ENCODE results near the gene GATB. TPM values are rescaled to one million over a fixed set of nuclear protein-coding genes. Genes with fewer than 3 reads are reported as not detected.

GATB gene
- total RNA-seq, 1 donor from 2014 or later, result 17.7 TPM

DNA sequence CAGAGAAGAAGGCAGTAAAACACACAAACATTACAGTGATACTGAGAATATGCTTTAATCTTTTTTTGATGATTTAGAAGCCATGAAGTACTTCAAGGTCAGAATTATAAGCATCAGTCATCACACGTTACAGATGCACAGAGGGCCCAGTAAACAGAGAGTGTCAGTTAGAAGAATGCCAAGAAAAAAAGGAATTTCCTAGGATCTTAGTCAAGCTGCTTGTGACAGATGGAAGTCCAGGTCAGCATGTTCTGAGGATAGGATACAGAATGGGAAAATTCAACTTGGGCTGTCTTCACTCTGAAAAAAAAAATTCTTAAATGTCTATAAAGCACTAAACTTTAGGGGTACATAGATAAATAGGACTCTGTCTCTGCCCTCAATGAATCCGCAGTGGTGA, 38.9 kb downstream of the GATB start:
- TF ChIP-seq, protein P1, sequence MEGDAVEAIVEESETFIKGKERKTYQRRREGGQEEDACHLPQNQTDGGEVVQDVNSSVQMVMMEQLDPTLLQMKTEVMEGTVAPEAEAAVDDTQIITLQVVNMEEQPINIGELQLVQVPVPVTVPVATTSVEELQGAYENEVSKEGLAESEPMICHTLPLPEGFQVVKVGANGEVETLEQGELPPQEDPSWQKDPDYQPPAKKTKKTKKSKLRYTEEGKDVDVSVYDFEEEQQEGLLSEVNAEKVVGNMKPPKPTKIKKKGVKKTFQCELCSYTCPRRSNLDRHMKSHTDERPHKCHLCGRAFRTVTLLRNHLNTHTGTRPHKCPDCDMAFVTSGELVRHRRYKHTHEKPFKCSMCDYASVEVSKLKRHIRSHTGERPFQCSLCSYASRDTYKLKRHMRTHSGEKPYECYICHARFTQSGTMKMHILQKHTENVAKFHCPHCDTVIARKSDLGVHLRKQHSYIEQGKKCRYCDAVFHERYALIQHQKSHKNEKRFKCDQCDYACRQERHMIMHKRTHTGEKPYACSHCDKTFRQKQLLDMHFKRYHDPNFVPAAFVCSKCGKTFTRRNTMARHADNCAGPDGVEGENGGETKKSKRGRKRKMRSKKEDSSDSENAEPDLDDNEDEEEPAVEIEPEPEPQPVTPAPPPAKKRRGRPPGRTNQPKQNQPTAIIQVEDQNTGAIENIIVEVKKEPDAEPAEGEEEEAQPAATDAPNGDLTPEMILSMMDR (IDR thresholded peaks at IDR 0.05), result no peak

DNA sequence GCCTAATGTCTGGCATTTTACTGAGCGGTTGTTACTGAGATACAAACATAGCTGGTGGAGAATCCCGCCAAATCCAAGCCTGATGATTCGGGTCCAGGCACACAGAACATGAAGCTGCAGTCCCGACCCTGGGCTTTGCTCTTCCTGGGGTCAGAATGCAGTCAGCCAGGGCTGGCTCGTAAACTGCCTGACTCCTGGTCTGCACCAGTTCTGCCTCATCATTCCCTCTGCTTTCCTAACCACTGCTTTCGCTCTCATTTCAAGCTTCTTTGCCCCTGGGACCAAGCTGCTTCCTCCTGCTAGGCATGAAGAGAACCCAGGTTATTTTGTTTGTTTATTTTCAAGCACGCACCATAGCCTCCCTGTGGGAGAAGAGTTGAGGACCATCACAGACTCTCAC, 39.3 kb downstream of the GATB start:
- intact Hi-C loops (cut with DNase I), result no loop called here
- H3K4me1 ChIP-seq, result no peaks in the 10 kb centered on the region
- no peaks in the 10 kb centered on the region for H3K27me3 ChIP-seq
- TF ChIP-seq, protein P1 (IDR thresholded peaks at IDR 0.05), result no peak
- no peak overlapping the region for H3K4me3 ChIP-seq
- no peak overlapping the region for H3K27ac ChIP-seq
- no peaks in the 10 kb centered on the region for H3K9me3 ChIP-seq
- H3K36me3 ChIP-seq, result no peaks in the 10 kb centered on the region
- DNase-seq (no peak), ATAC-seq (no peak)

More for the DNA sequence above, 38.9 kb downstream of the GATB start:
- no peaks in the 10 kb centered on the region for H3K27me3 ChIP-seq
- H3K4me3 ChIP-seq, result no peak overlapping the region
- ATAC-seq (no peak), DNase-seq (no peak)
- intact Hi-C loops (cut with DNase I), result no loop called here
- H3K36me3 ChIP-seq, result no peaks in the 10 kb centered on the region
- no peaks in the 10 kb centered on the region for H3K9me3 ChIP-seq
- no peaks in the 10 kb centered on the region for H3K4me1 ChIP-seq
- no peak overlapping the region for H3K27ac ChIP-seq

DNA sequence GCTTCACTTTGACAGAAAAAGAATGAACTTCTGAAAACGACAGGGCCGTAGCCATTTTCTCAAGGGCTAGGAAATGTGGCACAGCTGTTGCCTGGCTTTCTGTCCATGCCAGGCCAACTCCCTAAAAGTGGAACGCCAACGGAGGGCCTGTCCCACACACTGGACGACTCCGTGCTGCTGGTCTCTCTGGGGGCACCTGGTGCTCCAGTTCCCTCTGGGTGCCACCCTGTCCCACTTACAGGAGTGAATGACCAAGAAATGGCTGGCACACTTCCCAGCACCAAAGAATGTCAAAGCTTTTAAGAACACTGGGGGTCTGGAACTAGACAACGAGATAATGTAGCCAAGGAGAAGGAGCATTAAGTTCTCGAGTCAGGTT, 40.9 kb downstream of the GATB start:
- Histone ChIP-seq H3K27ac (no peak overlapping the region), H3K4me1 (no peaks in the 10 kb centered on the region), H3K4me3 (no peak overlapping the region), H3K9me3 (no peaks in the 10 kb centered on the region), H3K27me3 (no peaks in the 10 kb centered on the region), H3K36me3 (no peaks in the 10 kb centered on the region)
- intact Hi-C loops (cut with DNase I), result no loop called here
- TF ChIP-seq, protein P1 (IDR thresholded peaks at IDR 0.05), result no peak
- DNase-seq, result no peak
- no peak for ATAC-seq

DNA sequence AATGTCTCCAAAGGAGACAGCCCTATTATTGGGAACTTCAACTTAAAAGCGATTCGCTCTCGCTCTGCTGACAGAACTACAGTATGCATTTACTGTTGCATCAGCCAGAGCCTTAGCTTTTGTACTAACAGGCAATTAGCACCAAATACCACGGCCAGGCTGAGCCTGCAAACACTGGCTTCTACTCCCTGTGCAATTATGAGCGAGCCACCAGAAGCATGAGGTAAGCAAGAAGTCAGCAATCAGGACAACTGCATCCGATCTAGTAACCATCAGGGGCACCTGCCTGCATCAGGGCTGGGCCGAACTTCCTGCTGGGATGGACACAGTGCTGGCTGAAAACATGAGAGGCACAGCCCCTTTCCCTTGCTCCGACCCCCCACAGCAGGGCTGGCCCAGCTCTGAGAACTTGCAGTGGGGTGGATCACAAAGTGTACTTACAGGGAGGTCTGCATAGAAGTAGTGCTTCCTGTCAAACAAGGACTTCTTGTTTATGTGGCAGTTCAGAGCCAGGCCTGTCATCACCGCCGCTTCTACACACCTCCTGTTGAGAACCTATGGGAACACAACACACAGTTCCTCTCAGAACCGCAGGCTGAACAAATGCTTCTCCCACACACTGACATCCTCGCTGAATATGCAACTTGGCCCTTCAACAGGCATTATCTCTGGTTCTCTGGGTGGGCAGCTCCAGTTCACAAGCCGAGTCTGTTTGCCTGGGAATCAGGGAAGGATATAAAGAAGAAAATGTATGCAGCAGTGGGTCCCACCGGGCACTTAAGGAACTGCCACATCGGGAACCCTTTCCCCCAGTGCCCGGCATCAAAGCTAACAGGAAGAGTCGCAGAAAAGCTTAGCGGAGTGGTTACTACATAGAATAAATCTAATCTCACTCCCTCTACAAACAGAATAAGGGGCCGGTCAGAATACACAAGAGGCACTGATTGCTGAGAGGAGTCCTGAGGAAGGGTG, 41.5 kb downstream of the GATB start:
- Histone ChIP-seq H3K27ac (no peak overlapping the region), H3K4me1 (no peaks in the 10 kb centered on the region), H3K27me3 (no peaks in the 10 kb centered on the region), H3K9me3 (no peaks in the 10 kb centered on the region), H3K4me3 (no peak overlapping the region), H3K36me3 (no peaks in the 10 kb centered on the region)
- TF ChIP-seq, protein P1 (IDR thresholded peaks at IDR 0.05), result no peak
- intact Hi-C loops (cut with DNase I), result no loop called here
- ATAC-seq (no peak), DNase-seq (no peak)

DNA sequence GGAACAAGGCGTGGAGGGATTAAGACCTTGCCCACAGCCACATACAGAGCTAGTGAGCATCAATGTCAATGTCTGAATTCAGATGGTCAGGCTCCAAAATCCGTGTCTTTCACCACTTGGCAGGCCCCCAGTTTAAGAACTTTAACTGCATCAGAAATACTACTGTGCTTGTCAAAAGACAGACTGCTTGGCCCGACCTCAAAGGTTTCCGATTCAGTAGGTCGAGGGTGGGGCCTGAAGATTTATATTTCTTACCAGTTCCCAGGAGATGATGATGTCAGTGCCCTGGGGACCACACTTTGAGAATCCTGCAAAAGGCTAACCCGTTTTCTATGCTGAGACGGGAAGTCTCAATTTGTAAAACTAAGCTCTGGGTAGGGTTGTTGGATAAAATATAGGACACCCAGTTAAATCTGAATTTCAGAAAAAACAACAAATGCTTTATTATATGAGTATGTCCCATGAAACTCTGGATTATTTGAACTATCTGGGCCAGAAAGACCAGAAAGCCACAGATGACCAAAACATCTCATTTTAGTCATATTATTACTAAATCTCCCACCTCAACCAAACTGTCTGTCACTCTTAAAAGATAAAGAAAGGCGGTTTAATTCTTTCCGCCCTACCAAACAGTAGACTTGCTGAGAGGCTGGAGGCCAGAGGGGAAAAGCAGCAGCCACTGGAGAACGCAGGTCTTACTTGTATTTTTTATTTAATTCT, 42.7 kb downstream of the GATB start:
- Histone ChIP-seq H3K4me3 (no peak overlapping the region), H3K4me1 (no peaks in the 10 kb centered on the region), H3K9me3 (no peaks in the 10 kb centered on the region), H3K36me3 (no peaks in the 10 kb centered on the region), H3K27ac (no peak overlapping the region), H3K27me3 (no peaks in the 10 kb centered on the region)
- DNase-seq, result no peak
- no peak for ATAC-seq
- intact Hi-C loops (cut with DNase I), result no loop called here
- TF ChIP-seq, protein P1 (IDR thresholded peaks at IDR 0.05), result no peak
